ENCODE measurements around the gene LIN28B.
"Not testable (repeated sequence)": the region's sequence is repeated elsewhere in the genome, so short reads cannot be mapped to it uniquely, and the experiment has no call there.

LIN28B gene

DNA sequence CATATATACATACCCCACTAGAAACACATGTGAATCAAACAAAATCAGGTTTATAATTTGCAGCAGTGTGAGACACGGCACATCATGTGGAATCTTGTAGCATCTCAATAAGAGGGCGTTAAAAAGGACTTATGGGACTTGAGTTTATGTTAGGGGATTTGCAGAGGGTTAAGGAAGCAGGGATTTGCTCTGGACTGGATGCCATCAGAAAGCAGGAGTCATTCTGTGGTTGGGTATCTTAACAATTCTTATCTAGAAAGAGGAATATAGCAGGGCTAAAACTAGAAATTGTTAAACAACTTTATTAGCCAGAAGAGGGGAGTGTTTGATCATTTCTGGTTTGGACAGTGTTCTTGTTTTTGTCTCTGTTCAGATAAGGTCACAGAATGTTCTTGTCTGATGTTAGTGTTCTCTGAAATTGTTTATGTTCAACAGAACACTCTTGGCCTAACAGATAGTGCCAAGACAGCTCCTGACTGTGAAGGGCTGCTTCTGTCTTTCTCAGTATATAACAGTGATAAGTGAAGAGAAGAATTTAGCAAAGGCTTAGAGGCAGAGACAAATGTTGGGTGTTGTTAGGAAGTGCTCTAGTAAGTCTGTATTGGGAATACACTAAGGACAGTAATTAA lies 39.2 kb downstream of the LIN28B start:
- H3K27me3 ChIP-seq, result no peaks in the 10 kb centered on the region
- peaks cover 4% of the 10 kb centered on the region for H3K36me3 ChIP-seq
- peaks cover 11% of the 10 kb centered on the region; the same call in 1 of the 2 replicates for H3K4me1 ChIP-seq
- no peak overlapping the region for H3K4me3 ChIP-seq (ENCODE audit: low read depth, low read length)
- TF ChIP-seq, protein P1, sequence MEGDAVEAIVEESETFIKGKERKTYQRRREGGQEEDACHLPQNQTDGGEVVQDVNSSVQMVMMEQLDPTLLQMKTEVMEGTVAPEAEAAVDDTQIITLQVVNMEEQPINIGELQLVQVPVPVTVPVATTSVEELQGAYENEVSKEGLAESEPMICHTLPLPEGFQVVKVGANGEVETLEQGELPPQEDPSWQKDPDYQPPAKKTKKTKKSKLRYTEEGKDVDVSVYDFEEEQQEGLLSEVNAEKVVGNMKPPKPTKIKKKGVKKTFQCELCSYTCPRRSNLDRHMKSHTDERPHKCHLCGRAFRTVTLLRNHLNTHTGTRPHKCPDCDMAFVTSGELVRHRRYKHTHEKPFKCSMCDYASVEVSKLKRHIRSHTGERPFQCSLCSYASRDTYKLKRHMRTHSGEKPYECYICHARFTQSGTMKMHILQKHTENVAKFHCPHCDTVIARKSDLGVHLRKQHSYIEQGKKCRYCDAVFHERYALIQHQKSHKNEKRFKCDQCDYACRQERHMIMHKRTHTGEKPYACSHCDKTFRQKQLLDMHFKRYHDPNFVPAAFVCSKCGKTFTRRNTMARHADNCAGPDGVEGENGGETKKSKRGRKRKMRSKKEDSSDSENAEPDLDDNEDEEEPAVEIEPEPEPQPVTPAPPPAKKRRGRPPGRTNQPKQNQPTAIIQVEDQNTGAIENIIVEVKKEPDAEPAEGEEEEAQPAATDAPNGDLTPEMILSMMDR (IDR thresholded peaks at IDR 0.05; ENCODE audit: low read depth, low read length), result no peak; the same call in 1 of the 2 replicates
- no peaks in the 10 kb centered on the region for H3K9me3 ChIP-seq
- no peak for DNase-seq

DNA sequence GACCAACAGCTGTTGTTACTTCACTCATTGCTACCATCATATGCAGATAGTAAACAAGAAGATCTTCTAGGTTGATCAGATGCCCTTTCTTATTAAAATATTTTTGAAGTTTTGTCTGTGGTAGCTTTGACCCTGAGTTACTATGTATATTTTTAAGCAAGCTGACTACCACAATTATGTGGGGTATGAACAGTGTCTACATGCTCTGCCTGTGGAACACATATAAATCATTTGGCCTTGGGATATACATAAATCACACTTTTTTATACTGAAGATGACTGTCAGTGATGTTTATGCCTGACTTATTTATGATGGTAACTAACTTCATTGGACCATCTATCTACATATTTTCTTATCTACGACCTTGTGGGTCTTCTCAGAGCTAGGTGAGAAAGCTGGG lies 44.2 kb downstream of the LIN28B start:
- no peak overlapping the region for H3K4me3 ChIP-seq (ENCODE audit: low read depth, low read length)
- H3K9me3 ChIP-seq, result no peaks in the 10 kb centered on the region
- H3K27me3 ChIP-seq, result no peaks in the 10 kb centered on the region
- no peak for DNase-seq
- H3K4me1 ChIP-seq, result peaks cover 12% of the 10 kb centered on the region; the same call in 1 of the 2 replicates
- peaks cover 5% of the 10 kb centered on the region for H3K36me3 ChIP-seq
- TF ChIP-seq, protein P1 (IDR thresholded peaks at IDR 0.05; ENCODE audit: low read depth, low read length), result no peak

DNA sequence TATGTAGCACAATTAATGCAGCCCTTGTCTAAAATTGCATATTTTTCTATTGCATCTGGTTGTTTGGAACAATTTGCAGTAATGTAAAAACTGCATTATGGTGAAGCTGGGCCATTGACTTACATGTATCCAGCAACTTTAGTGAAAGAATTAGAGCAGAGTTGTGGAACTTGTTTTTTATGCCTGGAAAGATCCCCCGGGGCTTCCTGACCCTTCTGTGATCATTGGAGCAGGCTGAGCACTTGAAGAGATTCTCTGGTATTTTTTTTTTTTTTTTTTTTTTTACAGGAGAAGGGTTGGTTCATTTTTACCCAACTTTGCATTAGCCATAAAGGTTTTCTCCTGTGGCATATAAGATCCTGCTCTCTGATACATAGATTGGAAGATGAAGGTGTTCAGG lies 45.0 kb downstream of the LIN28B start:
- no peak overlapping the region for H3K4me3 ChIP-seq (ENCODE audit: low read depth, low read length)
- H3K36me3 ChIP-seq, result peaks cover 7% of the 10 kb centered on the region
- H3K4me1 ChIP-seq, result peaks cover 12% of the 10 kb centered on the region; the same call in 1 of the 2 replicates
- TF ChIP-seq, protein P1 (IDR thresholded peaks at IDR 0.05; ENCODE audit: low read depth, low read length), result no peak
- no peak for DNase-seq
- H3K9me3 ChIP-seq, result no peaks in the 10 kb centered on the region
- H3K27me3 ChIP-seq, result no peaks in the 10 kb centered on the region

DNA sequence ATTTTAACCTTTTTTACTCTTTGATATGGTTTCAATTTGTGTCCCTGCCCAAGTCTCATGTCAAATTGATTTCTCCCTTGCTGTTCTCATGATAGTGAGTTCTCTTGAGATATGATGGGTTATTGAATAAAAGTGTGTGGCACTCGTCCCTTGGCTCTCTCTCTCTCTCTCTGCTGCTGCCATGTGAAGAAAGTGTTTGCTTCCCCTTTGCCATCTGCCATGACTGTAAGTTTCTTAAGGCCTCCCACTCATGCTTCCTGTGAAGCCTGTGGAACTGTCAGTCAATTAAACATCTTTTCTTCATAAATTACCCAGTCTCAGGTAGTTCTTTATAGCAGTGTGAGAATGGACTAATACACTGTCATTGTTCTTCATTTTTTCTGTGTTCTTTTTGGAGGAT lies 48.5 kb downstream of the LIN28B start:
- H3K27me3 ChIP-seq, result no peaks in the 10 kb centered on the region
- peaks cover 7% of the 10 kb centered on the region; the same call in 1 of the 2 replicates for H3K4me1 ChIP-seq
- DNase-seq, result no peak
- H3K4me3 ChIP-seq (ENCODE audit: low read depth, low read length), result no peak overlapping the region
- TF ChIP-seq, protein P1 (IDR thresholded peaks at IDR 0.05; ENCODE audit: low read depth, low read length), result no peak
- H3K9me3 ChIP-seq, result no peaks in the 10 kb centered on the region
- H3K36me3 ChIP-seq, result peaks cover 7% of the 10 kb centered on the region

DNA sequence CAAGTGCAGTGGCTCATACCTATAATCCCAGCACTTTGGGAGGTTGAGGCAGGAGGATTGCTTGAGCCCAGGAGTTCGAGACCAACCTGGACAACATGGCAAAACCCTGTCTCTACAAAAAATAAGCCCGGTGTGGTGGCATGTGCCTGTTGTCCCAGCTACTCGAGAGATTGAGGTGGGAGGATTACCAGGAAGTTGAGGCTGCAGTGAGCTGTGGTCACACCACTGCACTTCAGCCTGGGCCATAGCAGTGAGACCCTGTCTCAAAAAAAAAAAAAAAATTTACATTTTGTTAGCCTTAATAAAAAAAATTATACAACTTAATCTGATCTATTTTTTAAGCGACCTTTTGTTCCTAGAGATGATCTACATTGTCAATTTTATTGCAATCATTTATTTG lies 56.6 kb downstream of the LIN28B start:
- H3K4me3 ChIP-seq (ENCODE audit: low read depth, low read length); DNase-seq; H3K36me3 ChIP-seq; H3K27me3 ChIP-seq; H3K9me3 ChIP-seq; H3K4me1 ChIP-seq: not testable (repeated sequence)

DNA sequence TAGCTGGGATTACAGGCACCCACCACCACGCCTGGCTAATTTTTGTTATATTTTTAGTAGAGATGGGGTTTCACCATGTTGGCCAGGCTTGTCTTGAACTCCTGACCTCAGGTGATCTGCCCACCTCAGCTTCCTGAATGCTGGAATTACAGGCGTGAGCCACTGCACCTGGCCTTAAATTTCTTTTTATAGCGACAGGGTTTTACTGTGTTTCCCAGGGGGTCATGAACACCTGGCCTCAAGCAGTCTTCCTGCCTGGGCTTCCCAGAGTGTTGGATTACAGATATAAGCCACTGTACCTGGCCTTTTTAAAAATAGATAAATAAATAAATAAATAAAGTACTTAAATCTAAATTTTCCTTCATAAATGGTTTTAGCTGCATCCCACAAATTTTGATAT lies 57.5 kb downstream of the LIN28B start:
- Histone ChIP-seq H3K9me3 (no peaks in the 10 kb centered on the region), H3K36me3 (no peaks in the 10 kb centered on the region), H3K27me3 (no peaks in the 10 kb centered on the region), H3K4me3 (ENCODE audit: low read depth, low read length) (no peak overlapping the region), H3K4me1 (no peaks in the 10 kb centered on the region)
- TF ChIP-seq, protein P1 (IDR thresholded peaks at IDR 0.05; ENCODE audit: low read depth, low read length), result no peak
- DNase-seq, result no peak

Measured in BE2C (cell line).